ENCODE measurements around the gene DLL3. TPM values are rescaled to one million over a fixed set of nuclear protein-coding genes. Genes with fewer than 3 reads are reported as not detected.

Gene DLL3
- total and polyA plus RNA-seq, 2 experiments from 2014 or later, result 9.8 to 15.6 TPM

DNA sequence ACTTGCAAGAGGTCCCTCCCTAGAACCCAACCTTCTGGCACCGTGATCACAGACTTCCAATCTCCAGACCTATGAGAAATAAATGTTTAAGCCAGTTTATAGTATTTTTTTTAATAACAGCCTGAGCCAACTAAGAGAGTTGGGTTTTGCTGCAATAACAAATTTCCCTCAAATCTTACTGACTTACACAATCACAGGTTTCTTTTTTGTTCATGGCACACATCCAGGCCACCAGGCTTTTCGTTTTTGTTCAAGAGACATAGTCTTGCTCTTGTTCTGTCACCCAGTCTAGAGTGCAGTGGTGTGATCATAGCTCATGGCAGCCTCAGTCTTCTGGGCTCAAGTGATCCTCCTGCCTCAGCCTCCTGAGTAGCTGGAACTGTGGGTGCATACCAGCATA lies 14.2 kb downstream of the DLL3 start:
- Histone ChIP-seq H3K36me3 (ENCODE audit: insufficient read depth) (no peaks in the 10 kb centered on the region), H3F3A (replicated peaks; ENCODE audit: low read depth) (peaks cover 21% of the 10 kb centered on the region; the same call in 1 of the 2 replicates), H3K4me3 (no peak overlapping the region), H2AFZ (no peak overlapping the region), H3K27ac (ENCODE audit: low read depth) (no peak overlapping the region), H4K20me1 (replicated peaks; ENCODE audit: insufficient read depth) (0 out of 2 replicates have a peak, but pooled peaks cover 4% of the 10 kb centered on the region), H3K27me3 (ENCODE audit: insufficient read depth) (peaks cover 39% of the 10 kb centered on the region), H3K4me2 (no peak overlapping the region), H3K79me2 (replicated peaks; ENCODE audit: insufficient read depth) (peaks cover 16% of the 10 kb centered on the region), H3K9me2 (ENCODE audit: insufficient read depth) (no peaks in the 10 kb centered on the region), H3K4me1 (ENCODE audit: insufficient read depth) (peaks cover 8% of the 10 kb centered on the region)
- Mint-ChIP-seq H3K36me3 (ENCODE audit: low read depth) (peaks cover 12% of the 10 kb centered on the region), H3K9me3 (peaks cover 9% of the 10 kb centered on the region; the same call in 2 of the 3 replicates), H3K4me3 (no peak overlapping the region), H3K27me3 (ENCODE audit: insufficient read depth, low read depth, poor library complexity) (peaks cover 46% of the 10 kb centered on the region), H3K4me1 (peaks cover 16% of the 10 kb centered on the region), H3K27ac (no peak overlapping the region)
- ATAC-seq (no peak), DNase-seq (ENCODE audit: low spot score) (no peak)
- TF ChIP-seq EZH2 (IDR thresholded peaks at IDR 0.05; ENCODE audit: low read depth, unreplicated experiment), result no peak
- TF ChIP-seq STAT1 (IDR thresholded peaks at IDR 0.05; ENCODE audit: unreplicated experiment), result no peak
- TF ChIP-seq, protein P1, sequence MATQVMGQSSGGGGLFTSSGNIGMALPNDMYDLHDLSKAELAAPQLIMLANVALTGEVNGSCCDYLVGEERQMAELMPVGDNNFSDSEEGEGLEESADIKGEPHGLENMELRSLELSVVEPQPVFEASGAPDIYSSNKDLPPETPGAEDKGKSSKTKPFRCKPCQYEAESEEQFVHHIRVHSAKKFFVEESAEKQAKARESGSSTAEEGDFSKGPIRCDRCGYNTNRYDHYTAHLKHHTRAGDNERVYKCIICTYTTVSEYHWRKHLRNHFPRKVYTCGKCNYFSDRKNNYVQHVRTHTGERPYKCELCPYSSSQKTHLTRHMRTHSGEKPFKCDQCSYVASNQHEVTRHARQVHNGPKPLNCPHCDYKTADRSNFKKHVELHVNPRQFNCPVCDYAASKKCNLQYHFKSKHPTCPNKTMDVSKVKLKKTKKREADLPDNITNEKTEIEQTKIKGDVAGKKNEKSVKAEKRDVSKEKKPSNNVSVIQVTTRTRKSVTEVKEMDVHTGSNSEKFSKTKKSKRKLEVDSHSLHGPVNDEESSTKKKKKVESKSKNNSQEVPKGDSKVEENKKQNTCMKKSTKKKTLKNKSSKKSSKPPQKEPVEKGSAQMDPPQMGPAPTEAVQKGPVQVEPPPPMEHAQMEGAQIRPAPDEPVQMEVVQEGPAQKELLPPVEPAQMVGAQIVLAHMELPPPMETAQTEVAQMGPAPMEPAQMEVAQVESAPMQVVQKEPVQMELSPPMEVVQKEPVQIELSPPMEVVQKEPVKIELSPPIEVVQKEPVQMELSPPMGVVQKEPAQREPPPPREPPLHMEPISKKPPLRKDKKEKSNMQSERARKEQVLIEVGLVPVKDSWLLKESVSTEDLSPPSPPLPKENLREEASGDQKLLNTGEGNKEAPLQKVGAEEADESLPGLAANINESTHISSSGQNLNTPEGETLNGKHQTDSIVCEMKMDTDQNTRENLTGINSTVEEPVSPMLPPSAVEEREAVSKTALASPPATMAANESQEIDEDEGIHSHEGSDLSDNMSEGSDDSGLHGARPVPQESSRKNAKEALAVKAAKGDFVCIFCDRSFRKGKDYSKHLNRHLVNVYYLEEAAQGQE (IDR thresholded peaks at IDR 0.05; ENCODE audit: unreplicated experiment), result no peak
- no peak for TF ChIP-seq NANOG (IDR thresholded peaks at IDR 0.05; ENCODE audit: borderline replicate concordance)
- no peak for TF ChIP-seq CREB1 (CRISPR knock-in tag; IDR thresholded peaks at IDR 0.05; ENCODE audit: low read depth)
- TF ChIP-seq JUNB (IDR thresholded peaks at IDR 0.05; ENCODE audit: unreplicated experiment), result no peak
- TF ChIP-seq, protein P2, sequence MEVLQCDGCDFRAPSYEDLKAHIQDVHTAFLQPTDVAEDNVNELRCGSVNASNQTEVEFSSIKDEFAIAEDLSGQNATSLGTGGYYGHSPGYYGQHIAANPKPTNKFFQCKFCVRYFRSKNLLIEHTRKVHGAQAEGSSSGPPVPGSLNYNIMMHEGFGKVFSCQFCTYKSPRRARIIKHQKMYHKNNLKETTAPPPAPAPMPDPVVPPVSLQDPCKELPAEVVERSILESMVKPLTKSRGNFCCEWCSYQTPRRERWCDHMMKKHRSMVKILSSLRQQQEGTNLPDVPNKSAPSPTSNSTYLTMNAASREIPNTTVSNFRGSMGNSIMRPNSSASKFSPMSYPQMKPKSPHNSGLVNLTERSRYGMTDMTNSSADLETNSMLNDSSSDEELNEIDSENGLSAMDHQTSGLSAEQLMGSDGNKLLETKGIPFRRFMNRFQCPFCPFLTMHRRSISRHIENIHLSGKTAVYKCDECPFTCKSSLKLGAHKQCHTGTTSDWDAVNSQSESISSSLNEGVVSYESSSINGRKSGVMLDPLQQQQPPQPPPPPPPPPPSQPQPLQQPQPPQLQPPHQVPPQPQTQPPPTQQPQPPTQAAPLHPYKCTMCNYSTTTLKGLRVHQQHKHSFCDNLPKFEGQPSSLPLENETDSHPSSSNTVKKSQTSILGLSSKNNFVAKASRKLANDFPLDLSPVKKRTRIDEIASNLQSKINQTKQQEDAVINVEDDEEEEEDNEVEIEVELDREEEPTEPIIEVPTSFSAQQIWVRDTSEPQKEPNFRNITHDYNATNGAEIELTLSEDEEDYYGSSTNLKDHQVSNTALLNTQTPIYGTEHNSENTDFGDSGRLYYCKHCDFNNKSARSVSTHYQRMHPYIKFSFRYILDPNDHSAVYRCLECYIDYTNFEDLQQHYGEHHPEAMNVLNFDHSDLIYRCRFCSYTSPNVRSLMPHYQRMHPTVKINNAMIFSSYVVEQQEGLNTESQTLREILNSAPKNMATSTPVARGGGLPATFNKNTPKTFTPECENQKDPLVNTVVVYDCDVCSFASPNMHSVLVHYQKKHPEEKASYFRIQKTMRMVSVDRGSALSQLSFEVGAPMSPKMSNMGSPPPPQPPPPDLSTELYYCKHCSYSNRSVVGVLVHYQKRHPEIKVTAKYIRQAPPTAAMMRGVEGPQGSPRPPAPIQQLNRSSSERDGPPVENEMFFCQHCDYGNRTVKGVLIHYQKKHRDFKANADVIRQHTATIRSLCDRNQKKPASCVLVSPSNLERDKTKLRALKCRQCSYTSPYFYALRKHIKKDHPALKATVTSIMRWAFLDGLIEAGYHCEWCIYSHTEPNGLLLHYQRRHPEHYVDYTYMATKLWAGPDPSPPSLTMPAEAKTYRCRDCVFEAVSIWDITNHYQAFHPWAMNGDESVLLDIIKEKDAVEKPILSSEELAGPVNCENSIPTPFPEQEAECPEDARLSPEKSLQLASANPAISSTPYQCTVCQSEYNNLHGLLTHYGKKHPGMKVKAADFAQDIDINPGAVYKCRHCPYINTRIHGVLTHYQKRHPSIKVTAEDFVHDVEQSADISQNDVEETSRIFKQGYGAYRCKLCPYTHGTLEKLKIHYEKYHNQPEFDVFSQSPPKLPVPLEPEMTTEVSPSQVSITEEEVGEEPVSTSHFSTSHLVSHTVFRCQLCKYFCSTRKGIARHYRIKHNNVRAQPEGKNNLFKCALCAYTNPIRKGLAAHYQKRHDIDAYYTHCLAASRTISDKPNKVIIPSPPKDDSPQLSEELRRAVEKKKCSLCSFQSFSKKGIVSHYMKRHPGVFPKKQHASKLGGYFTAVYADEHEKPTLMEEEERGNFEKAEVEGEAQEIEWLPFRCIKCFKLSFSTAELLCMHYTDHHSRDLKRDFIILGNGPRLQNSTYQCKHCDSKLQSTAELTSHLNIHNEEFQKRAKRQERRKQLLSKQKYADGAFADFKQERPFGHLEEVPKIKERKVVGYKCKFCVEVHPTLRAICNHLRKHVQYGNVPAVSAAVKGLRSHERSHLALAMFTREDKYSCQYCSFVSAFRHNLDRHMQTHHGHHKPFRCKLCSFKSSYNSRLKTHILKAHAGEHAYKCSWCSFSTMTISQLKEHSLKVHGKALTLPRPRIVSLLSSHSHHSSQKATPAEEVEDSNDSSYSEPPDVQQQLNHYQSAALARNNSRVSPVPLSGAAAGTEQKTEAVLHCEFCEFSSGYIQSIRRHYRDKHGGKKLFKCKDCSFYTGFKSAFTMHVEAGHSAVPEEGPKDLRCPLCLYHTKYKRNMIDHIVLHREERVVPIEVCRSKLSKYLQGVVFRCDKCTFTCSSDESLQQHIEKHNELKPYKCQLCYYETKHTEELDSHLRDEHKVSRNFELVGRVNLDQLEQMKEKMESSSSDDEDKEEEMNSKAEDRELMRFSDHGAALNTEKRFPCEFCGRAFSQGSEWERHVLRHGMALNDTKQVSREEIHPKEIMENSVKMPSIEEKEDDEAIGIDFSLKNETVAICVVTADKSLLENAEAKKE (CRISPR knock-in tag; IDR thresholded peaks at IDR 0.05), result no peak
- TF ChIP-seq ZNF331 (CRISPR knock-in tag; IDR thresholded peaks at IDR 0.05; ENCODE audit: low read depth), result no peak
- TF ChIP-seq ETS1 (IDR thresholded peaks at IDR 0.05), result no peak
- no peak for TF ChIP-seq POLR2AphosphoS5 (IDR thresholded peaks at IDR 0.05; ENCODE audit: low read depth)
- TF ChIP-seq EZH2phosphoT487 (IDR thresholded peaks at IDR 0.05; ENCODE audit: unreplicated experiment), result no peak
- TF ChIP-seq, protein P3, sequence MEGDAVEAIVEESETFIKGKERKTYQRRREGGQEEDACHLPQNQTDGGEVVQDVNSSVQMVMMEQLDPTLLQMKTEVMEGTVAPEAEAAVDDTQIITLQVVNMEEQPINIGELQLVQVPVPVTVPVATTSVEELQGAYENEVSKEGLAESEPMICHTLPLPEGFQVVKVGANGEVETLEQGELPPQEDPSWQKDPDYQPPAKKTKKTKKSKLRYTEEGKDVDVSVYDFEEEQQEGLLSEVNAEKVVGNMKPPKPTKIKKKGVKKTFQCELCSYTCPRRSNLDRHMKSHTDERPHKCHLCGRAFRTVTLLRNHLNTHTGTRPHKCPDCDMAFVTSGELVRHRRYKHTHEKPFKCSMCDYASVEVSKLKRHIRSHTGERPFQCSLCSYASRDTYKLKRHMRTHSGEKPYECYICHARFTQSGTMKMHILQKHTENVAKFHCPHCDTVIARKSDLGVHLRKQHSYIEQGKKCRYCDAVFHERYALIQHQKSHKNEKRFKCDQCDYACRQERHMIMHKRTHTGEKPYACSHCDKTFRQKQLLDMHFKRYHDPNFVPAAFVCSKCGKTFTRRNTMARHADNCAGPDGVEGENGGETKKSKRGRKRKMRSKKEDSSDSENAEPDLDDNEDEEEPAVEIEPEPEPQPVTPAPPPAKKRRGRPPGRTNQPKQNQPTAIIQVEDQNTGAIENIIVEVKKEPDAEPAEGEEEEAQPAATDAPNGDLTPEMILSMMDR (conservative IDR thresholded peaks at IDR 0.05; ENCODE audit: low read depth in 2 of 2), result no peak
- TF ChIP-seq ZNF114 (CRISPR knock-in tag; IDR thresholded peaks at IDR 0.05), result no peak
